GM23248 (cell line): ENCODE results near the gene ZNF821.

Experiments
- EZH2 ChIP-seq: fragments of 200-600 bp; sonication (generic); IDR thresholded peaks from 2 replicates; pipeline ENCODE4 v1.6.1; 2018; ENCODE audit warnings: antibody characterized with exemption, mild to moderate bottlenecking; ENCODE audit not compliant: insufficient read depth, poor library complexity, severe bottlenecking
- EZH2phosphoT487 ChIP-seq: fragments of 200-600 bp; sonication (generic); IDR thresholded peaks from 2 replicates; pipeline ENCODE4 v1.6.1; 2018; ENCODE audit warnings: antibody characterized with exemption, moderate library complexity, mild to moderate bottlenecking, low read depth; ENCODE audit not compliant: insufficient read depth

DNA sequence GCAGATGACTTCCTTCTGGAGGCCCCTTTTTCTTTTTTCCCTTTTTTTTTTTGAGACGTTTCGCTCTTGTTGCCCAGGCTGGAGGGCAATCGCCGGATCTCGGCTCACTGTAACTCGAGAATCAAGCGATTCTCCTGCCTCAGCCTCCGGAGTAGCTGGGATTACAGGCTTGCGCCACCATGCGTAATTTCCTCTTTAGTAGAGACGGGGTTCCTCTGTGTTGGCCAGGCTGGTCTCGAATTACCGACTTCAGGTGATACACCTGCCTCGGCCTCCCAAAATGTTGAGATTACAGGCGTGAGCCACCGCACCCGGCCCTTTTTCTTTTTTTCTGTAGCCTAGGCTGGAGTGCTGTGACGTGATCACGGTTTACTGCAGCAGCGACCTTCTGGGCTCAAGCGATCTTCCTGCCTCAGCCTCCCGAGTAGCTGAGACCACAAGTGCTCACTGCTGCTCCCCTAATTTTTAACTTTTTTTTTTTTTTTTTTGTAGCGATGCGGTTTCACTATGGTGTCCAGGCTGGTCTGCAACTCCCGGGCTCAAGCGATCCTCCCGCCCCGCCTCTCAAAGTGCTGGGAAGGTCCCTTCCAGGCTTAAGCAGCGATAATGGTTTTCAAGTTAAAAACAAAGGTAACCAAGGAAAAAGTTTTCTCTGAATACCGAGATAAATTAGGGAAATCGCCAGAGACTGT is 10.4 kb upstream of the ZNF821 start:
- TF ChIP-seq EZH2 = no peak
- no peak for TF ChIP-seq EZH2phosphoT487
